Stimulated activated CD8-positive, alpha-beta memory T cell treated with anti-CD3 and anti-CD28 coated beads, Interleukin-12 subunit alpha, Interleukin-12 subunit beta, amount 100 ng/mL, for 24 hours (primary cell): ENCODE measurements around the gene RAD51AP2.
"Not testable (repeated sequence)": the region's sequence is repeated elsewhere in the genome, so short reads cannot be mapped to it uniquely, and the experiment has no call there.

ENCODE experiments used
- DNase-seq: peaks from one replicate; pipeline ENCODE4 v3.0.0-alpha.2; 2020; ENCODE audit errors: extremely low read depth

RAD51AP2 gene

DNA sequence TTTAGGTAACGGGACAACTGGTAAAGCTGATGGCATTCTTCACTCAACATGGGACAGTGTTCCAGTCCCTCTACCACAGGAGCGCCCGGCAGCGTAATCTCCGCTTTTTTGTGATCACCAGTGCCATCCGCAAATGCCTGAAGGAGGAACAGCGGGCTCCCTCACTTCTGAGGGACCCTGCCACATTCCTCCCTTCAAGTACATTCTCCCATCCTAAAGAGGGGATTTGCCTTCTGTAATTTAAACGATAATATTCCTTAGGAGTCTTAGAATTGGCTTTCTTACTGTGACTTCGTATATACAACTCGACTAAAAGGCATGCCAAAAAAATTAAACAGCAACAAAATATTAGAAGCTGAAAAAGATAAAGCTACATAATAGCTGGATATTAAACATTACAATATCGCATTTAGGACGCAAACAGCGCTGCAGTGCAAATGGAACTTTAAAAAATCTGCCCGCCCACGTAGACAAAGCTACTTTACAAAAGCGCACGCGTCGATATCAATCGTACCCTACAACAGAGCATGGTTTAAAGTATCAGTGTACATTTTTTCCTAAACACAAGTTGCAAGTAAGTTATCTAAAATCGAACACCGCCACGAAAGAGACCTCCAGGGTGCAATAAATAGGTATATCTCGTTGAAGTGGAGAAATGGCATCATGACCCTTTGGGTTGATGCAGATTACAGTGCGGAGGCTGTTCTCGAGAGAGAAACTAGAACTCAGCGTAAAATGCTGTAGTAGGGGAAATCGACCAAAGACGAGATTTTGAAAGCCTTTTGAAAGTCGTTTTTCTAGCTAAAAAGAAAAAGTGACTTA is 20.0 kb upstream of the RAD51AP2 start:
- DNase-seq: no peak

DNA sequence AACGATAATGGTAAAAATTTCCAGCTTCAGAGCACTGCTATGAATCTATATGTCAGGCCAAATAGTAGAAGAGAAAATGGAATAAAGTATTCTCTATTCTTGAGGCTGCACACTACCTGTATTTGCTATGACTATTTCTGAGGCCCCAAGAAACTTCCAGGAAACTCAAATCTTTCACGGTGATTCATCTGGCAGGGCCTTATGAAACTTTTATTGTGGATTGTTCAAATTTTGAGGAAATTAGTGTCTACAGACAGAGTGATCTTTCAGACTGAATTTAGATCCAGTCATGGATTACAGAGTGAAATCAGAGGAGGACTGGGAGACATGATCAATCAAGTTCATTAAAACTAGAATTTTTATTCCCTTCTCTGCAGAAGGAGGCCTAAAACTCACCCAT is 18.2 kb upstream of the RAD51AP2 start:
- no peak for DNase-seq

DNA sequence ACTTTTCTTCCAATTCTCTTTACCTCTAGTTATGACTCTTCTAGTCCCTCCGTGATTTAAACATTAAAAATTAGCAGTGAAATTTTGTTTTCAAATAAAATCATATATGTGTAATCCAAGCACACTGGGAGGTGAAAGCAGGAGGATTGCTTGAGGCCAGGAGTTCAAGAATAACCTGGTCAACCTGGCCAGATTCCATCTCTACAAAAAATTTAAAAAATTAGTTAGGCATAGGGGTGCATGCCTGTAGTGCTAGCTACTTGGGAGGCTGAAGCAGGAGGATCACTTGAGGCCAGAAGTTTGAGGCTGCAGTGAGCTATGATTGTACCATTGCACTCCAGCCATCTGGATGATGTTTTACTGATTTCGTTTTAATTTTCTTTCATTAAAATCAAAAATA is 15.3 kb upstream of the RAD51AP2 start:
- no peak for DNase-seq

DNA sequence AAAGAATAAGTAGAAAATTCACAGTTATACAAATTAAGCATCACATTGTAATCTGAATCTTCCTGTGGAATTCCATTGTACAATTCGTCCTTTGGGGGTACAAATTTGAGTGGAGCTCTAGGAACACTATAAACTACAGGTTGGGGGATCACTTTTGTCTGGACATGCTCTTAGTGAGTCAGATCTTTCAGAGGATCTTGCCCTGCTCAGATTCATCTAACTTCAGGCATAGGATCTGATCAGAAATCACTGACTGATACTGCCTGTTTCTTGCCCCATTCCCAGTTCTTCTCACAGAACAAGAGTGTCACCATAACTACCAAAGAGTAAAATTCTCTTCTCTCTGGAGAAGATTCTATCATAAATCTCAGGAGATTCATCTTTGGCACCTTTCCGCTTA is 11.5 kb upstream of the RAD51AP2 start:
- no peak for DNase-seq

DNA sequence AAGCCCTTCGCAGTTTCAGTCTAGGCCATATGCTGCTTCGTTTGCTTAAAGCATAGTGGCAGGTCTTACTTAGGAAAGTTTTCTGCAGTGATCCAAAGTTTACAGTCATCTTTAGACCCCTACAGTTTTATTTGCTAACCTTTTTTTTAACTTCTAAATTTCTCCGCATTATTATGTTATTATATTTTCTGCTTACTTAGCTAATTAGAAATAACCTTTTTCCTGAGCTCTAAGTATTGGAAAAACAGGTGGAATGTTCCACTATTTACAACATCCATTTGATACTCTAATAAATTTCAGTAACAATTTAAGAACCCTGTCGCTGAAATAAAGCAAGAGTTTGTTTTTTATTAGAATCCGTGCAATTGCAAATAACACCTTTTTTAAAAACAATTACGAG is 4.1 kb upstream of the RAD51AP2 start:
- DNase-seq: no peak

DNA sequence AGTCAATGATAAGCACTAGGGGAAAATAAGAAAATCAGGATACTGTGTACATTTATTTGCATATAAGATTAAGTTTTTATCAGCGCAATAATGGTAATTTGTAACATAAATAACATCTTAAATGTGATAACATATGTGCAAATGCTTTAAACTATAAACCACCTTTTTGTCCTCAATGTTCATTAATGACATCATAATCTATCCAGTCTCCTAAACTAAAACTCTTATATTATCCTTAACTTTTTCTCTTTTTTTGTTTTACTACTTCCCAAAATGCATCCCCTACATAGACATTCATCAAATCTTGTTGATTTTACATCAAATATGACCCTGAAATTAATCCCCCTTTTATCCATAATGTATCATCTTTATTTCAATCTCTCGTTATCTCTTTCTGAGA is 3.4 kb upstream of the RAD51AP2 start:
- no peak for DNase-seq

DNA sequence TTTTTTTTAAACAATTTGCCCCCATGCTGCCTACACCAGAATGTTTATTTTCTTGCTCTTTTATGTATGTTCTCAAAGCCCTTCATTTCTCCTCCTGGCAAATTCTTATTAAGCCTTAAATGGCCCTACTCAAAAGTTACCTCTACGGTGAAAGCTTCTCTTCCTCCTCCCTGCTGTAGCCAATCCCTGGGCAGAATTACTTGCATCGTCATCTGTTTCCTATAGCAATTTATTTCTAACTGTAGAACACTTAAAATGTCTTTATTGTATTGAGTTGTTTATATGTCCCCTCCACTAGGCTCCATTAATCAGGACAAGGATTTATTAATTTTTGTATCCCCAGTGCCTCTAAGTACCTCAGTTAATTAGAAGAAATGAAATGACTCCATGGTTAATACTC is 2.5 kb upstream of the RAD51AP2 start:
- DNase-seq: no peak

DNA sequence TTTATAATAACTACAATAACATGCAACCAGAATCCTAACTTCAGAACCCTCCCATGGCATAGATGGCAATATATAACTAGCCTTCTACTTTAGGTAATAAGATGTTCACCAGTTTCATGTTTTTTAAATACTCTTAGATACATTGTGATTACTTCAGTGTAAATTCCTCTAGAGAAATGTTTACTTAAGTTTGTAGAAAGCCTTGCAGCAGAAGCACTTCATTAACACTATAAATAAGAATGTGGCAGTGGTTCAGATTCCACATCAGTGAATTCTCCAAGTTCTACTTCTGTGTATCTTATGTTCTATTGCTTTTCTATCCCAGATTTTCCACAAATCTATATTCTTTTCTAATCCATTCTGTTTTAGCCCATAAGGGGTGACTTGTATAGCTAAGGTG is 1.2 kb upstream of the RAD51AP2 start:
- no peak for DNase-seq

DNA sequence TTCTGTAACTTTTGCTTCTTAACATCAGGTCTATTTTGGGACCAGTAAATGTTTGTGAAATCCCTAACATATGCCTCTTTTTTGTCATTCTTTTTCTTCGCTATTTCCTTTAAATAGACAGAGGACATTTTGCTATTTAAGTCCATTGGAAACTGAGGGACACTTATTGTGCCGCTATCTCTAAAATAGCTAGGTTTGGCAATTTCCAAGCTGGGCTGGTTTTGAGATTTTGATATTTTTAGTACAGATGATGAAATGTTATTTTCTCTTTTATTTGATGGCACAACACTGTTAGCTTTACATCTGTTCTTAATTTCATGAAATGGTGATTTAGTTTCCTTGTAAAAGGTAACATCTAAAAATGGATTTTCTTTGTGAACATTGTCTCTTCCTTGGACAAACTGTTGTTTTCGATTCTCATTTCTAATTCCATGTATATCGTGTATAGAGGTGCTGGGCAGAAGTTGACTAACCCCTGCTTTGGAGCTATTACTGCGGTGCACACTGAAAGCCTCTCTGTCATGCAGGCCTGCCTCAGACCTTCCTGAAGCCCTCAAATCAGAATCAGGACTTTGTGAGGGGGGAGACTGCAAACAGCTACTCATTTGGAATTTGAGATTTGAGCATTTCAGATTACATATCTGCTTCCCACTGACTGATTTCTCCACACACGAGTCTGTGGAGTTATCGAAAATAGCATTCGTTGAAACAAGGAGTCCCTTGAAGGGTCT is 594 bp downstream of the RAD51AP2 start:
- DNase-seq: no peak

DNA sequence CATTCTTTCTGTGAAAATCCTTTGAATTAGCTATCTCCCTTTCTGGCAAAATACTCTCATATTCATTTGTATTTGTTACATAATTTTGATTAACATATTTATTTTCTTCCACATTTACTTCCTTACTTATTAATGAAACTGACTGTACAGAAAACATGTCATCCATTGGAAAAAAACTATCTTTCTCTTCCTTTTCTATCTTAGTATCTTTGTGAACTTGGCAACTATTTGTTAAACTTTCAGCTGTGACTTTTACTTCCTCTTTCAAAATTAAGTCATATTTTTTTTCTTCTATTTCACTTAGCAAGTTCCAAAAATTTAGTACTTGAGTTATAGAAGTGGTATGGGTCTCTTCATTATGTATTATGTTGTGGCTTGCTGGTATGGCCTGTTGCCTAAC is 2.6 kb downstream of the RAD51AP2 start:
- DNase-seq: no peak

DNA sequence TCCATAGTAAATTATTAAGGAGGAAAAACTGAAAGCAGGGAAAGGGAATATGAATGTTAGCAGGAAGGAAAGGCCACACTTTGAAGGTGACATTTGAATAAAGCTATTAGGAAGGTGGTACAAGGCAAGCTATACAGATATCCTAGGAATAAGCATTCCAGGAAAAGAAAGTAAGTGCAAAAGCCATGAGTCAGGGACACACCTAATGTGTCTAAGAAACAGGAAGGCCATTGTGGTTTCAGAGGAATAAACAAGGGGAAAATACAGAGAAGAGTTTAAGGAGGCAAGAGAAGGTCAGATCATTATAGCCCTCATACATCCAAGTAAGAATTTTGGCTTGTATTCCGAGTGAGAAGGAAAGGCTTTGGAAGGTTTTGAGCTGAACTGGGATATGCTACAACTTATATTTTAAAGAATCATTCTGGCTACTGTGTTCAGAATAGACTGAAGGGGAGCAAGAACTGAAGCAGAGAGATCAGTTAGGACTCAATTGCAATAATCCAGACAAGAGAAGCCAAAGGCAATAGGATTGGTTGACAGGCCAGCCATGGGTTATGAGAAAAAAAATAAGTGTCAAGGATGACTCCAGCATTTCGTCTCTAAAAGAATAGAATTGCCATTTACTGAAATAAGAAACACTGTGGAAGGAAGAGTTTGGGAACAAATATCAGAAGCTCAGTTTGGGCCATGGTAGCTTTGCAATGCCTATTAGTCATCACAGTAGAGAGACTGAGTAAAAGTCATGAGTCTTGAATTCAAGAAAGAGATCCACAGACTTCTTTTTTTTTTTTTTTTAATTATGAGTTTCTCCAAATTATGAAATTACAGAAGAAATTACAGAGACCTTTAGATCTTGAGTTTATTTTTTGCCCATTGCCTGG is 11.3 kb downstream of the RAD51AP2 start:
- DNase-seq: no peak

DNA sequence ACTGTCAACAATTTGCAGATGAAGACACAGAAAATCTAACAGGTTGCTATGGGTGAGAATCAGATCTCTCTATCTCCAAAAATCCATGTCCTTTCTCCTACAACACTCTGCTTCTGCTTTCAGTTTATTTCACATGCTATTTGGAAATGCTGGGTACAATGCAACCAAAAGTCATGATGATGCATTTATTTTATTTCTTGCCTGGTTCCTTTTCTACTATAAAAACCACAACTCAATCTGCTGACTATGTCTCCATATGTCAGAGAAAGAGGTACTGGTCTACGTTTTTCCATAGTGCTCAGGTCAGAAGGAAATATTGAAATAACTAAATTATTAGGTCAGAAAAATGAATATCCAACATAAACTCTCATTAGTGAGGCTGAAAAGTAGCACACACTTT is 20.5 kb downstream of the RAD51AP2 start:
- no peak for DNase-seq

DNA sequence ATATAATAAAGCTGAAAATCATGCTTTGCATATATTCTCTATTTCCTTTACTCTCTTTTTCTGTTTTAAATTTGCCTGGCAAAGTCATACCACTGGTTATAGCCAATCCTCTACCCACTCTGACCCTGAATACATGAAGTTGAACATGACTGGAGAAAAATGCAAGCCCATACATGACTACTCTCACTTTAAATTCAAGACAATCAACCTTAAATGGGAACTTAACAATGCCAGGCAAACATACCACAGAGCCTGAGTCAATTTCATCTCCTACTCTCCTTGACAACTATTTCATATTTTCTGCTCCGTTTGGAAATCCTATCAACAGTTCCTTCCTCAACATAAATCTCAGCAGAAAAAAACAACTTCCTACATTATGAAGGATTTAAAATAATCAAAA is 22.6 kb downstream of the RAD51AP2 start:
- no peak for DNase-seq

DNA sequence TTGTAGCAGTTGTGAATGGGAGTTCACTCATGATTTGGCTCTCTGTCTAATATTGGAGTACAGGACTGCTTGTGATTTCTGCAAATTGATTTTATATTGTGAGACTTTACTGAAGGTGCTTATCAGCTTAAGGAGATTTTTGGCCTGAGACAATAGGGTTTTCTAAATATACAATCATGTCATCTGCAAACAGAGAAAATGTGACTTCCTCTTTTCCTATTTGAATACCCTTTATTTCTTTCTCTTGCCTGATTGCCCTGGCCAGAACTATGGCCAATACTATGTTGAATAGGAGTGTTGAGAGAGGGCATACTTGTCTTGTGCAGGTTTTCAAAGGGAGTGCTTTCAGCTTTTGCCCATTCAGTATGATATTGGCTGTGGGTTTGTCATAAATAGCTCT is 28.1 kb downstream of the RAD51AP2 start:
- DNase-seq: not testable (repeated sequence)

DNA sequence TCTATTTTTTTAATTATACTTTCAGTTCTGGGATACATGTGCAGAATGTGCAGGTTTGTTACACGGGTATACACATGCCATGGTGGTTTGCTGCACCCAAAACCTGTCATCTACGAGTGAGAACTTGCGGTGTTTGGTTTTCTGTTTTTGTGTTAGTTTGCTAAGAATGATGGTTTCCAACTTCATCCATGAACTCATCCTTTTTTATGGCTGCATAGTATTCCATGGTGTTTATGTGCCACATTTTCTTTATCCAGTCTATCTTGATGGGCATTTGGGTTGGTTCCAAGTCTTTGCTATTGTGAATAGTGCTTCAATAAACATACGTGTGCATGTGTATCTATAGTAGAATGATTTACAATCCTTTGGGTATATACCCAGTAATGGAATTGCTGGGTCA is 29.6 kb downstream of the RAD51AP2 start:
- not testable (repeated sequence) for DNase-seq

DNA sequence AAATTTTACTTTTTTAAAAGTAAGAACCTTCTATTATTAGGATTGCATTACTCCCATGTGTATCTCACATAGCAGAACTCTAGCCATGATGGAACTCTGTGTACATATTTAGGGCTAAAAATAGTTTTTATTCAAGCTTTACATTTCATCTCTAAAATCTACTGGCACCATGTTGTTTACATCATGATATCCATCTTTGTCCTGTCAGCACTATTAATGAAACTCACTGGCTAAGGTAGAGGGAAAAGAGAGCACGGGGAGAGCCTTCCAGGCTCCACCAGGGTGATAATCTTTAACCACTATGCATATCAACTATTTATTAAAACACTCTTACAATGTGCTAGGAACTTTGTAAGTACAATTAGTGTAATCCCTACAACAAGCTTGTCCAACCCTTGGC is 34.7 kb downstream of the RAD51AP2 start:
- DNase-seq: no peak

DNA sequence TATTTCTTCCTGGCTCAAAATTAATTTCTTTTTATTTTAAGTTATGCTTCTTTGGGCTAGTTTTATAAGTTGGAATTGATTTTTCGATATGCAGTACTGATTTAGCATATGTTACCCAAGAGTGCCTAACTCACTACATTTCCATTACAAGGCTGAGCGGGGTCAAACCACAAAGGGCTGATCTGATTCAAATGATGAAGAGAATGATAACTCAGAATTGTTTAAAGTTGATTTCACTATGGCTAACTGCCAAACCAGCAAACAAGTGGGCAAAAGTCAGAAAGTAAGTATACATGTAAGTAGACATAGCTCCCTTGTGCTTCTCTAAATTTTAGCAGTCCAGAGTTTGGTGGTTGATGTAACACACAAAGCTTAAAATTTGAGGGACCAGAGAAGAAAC is 35.6 kb downstream of the RAD51AP2 start:
- no peak for DNase-seq

DNA sequence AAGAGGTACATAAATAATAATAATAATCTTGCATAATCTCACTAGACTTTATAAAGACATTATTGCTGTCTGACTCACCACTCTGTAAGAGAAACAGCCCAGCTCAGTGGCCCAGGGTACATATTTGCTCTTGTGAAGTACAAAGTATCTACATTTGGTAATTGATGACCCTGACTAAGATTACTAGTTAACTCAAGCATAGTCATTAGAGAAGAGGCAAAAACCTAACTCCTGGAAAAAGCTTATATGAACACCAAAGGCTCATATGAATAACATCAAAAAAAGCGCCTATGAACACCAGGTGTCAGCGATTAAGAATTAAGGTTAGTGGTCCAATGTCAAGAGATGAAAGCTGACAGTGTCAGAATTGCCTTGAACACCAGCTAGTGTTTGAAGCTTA is 38.4 kb downstream of the RAD51AP2 start:
- no peak for DNase-seq

DNA sequence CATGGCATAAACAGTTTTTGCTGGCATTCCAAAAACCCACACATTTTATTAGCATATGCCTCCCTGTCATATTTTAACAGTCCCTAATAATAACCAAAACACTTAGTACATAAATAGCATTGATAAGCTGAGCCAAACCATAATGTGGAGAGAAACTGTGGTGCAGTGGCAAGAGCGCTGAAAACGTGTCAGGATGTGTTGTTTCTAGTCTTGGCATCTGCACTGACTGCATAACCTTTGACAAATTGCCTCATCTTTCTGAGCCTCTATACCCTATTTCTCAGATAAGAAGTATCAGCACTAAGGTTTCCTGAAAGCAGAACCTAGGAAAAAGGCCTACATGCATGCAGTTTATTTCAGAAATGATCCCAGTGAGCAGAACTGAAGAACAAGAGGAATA is 41.4 kb downstream of the RAD51AP2 start:
- DNase-seq: no peak

DNA sequence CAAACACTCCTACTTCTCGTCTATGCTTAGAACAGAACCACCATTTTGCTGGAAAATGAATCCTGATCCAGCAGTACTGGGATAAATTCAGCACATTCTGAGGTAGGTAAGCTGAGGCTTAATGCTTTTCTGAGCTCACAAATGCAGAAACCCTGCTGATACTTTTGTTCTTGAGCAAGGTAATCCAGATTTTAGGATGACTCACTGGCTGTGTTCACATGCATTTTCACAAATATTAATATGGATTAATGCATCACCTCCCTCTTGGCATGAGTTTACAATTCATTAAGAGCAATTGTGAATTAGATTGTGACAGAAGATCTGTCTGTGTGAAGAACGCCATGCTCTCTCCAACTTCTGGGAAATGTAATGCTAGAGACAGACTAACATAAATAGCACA is 42.2 kb downstream of the RAD51AP2 start:
- no peak for DNase-seq

DNA sequence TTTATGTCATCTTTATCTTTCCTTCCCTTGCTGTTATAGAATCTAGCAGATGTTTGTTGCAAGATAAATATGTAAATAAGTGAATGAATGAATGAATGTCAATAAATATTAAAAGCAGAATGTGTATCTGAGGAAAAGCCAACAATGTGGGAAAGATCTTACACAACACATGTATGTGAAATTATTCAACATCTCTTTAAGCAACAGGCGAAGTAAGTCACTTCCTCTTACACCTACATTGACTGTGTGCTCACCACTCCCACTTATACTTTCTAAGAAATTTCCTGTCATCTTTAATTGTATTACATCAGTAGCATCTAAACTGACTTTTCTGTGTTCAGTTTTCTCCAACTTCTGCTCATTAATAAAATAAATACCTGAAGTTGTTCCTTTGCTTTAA is 43.0 kb downstream of the RAD51AP2 start:
- DNase-seq: no peak

DNA sequence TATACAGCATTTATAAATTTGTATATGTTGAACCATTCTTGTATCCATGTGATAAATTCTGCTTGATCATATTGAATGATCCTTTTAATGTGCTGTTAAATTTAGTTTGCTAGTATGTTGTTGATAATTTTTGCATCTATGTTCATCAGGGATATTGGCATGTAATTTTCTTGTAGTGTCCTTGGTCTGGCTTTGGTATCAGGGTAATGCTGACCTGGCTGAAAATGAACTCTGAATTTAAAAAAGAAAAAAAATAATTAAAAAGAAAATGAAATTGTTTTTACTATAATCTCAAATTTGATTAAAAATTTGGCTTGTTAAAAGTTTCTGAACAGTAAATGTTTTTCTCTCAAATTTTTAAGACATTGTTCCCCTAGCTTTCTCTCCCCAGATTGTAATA is 46.3 kb downstream of the RAD51AP2 start:
- DNase-seq: no peak
